HTERT RPE-1 (cell line): ENCODE measurements around the gene CGRRF1.

Experiments
- in situ Hi-C: fragments of 300-500 bp; cut with MboI; formaldehyde crosslinking; loops from 4 replicates; pipeline ENCODE4 v1.14.3; 2020; ENCODE audit warnings: low sequenced_read_pairs

The CGRRF1 gene

GRCh38 chr14:54547583-54547982, 37.9 kb downstream of the CGRRF1 start:
- in situ Hi-C loops, result no loop called here

- in situ Hi-C loops, result no loop called here
These were observed 38.8 kb downstream of the CGRRF1 start for GRCh38 chr14:54548491-54548890.

- in situ Hi-C loops, result no loop called here
These were observed 40.2 kb downstream of the CGRRF1 start for GRCh38 chr14:54549862-54550261.

GRCh38 chr14:54550514-54550913, 40.8 kb downstream of the CGRRF1 start:
- in situ Hi-C loops, result no loop called here

GRCh38 chr14:54554401-54554800, 44.7 kb downstream of the CGRRF1 start:
- in situ Hi-C loops, result no loop called here

- in situ Hi-C loops, result no loop called here
These were observed 45.9 kb downstream of the CGRRF1 start for GRCh38 chr14:54555651-54556050.

GRCh38 chr14:54556535-54556934, 46.8 kb downstream of the CGRRF1 start:
- in situ Hi-C loops, result no loop called here

- in situ Hi-C loops, result no loop called here
These were observed 52.6 kb downstream of the CGRRF1 start for GRCh38 chr14:54562334-54562733.

GRCh38 chr14:54564071-54564867, 54.6 kb downstream of the CGRRF1 start:
- in situ Hi-C loops, result no loop called here

GRCh38 chr14:54564868-54565784, 55.4 kb downstream of the CGRRF1 start:
- in situ Hi-C loops, result no loop called here

- in situ Hi-C loops, result no loop called here
These were observed 56.2 kb downstream of the CGRRF1 start for GRCh38 chr14:54565785-54566409.

GRCh38 chr14:54566410-54567223, 56.9 kb downstream of the CGRRF1 start, which contains the start of gene SAMD4A:
Gene SAMD4A, plus strand, starts transcription at chr14:54567128. Its CDS starts 789 bp downstream, at chr14:54567917.
- in situ Hi-C loops, result no loop called here

- in situ Hi-C loops, result no loop called here
These were observed 57.5 kb downstream of the CGRRF1 start for GRCh38 chr14:54567224-54567638.

- in situ Hi-C loops, result no loop called here
These were observed 58.2 kb downstream of the CGRRF1 start for GRCh38 chr14:54567639-54568561.

- in situ Hi-C loops, result no loop called here
These were observed 59.3 kb downstream of the CGRRF1 start for GRCh38 chr14:54568821-54569595.

- in situ Hi-C loops, result no loop called here
These were observed 60.3 kb downstream of the CGRRF1 start for GRCh38 chr14:54570047-54570446.

- in situ Hi-C loops, result no loop called here
These were observed 61.1 kb downstream of the CGRRF1 start for GRCh38 chr14:54570631-54571415.

- in situ Hi-C loops, result no loop called here
These were observed 62.6 kb downstream of the CGRRF1 start for GRCh38 chr14:54572316-54572715.
